ENCODE results near the gene ZSCAN23.
A peak's percentile ranks its signal among the peaks of the same experiment; 100 is the strongest.

ZSCAN23 gene

GRCh38 chr6:28395918-28396317 is 47.4 kb downstream of the ZSCAN23 start:
- no peak for DNase-seq (ENCODE audit: low read depth)
- TF ChIP-seq CTCF (IDR thresholded peaks at IDR 0.05; ENCODE audit: low read depth, low read length, missing control alignments): no peak
- no peak overlapping the region for H3K4me3 ChIP-seq (ENCODE audit: low read depth, low read length)

DNA sequence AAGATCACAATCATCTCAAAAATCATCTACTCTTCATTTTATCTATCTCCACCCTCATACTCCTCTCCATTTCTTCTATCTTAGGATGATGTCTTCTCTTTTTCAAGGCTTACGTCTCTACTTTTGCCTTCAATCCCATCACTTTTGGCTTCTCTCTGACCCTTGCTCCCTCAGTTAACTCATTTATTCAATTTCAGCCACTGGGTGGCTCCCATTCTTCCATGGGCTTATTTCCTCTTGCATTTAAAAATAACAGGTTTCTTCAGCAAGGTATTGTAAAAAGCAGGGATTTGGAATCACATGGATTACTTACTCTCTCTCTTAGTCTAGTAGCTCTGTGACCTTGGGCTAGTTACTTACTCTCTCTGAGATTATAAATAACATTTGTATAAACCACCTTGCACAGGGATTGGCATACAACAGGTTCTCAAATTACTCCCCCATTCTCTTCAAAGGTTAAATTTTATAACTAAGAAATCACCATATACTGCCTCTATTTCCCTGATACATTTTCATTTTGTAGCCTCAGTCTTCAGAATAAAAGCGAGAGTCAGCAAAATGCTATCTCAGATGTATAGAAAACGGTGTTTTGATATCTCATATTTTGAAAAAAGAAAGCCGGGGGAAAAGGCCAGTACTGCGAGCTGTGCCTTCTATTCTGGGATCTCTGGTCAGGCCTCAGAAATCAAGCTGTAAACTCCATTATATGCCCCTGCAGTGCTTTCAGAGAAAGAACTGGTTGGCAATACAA is 49.2 kb downstream of the ZSCAN23 start:
- DNase-seq (ENCODE audit: low read depth): no peak
- H3K4me3 ChIP-seq (ENCODE audit: low read depth, low read length): no peak overlapping the region
- no peak for TF ChIP-seq CTCF (IDR thresholded peaks at IDR 0.05; ENCODE audit: low read depth, low read length, missing control alignments)

DNA sequence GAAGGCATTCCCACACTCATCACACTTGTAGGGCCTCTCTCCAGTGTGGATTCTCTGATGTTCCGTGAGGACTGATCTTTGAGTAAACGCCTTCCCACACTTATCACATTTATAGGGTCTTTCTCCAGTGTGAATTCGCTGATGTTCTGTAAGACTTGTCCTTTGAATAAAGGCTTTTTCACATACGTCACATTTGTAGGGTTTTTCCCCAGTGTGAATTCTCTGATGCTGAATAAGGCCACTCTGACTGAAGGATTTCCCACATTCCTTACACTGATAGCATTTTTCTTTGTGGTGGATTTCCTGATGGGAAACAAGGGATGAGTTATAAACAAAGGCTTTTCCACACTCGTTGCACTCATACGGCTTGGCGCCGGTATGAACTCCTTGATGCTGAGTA is 52.6 kb downstream of the ZSCAN23 start:
- no peak for TF ChIP-seq CTCF (IDR thresholded peaks at IDR 0.05; ENCODE audit: low read depth, low read length, missing control alignments)
- H3K4me3 ChIP-seq (ENCODE audit: low read depth, low read length): no peak overlapping the region
- no peak for DNase-seq (ENCODE audit: low read depth)

DNA sequence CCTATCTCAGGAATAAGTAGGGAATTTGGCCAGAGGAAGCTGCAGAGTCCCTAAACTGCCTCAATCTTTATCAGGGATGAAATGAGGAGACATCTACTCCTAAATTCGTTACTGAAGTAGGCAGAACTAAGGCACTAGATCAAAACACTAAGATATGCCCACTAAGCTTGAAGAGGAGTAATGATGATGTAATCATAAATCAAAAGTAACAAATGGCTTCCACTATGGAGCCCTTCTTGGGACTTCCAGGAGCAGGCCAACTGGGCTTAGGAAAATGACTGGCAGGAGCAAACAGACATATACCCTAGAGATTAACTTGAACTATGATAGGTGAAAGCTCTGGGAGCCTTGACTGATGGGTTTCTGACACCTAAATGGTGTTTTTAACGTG is 59.2 kb downstream of the ZSCAN23 start:
- no peak overlapping the region for H3K4me3 ChIP-seq (ENCODE audit: low read depth, low read length)
- no peak for TF ChIP-seq CTCF (IDR thresholded peaks at IDR 0.05; ENCODE audit: low read depth, low read length, missing control alignments)
- DNase-seq (ENCODE audit: low read depth): no peak

GRCh38 chr6:28383235-28384142 is 59.8 kb downstream of the ZSCAN23 start:
- DNase-seq (ENCODE audit: low read depth): peak; percentile 41
- TF ChIP-seq CTCF (IDR thresholded peaks at IDR 0.05; ENCODE audit: low read depth, low read length, missing control alignments): peak; percentile 21
- peak overlapping the region; percentile 6; the same call in 1 of the 2 replicates for H3K4me3 ChIP-seq (ENCODE audit: low read depth, low read length)
